Upper lobe of right lung (tissue), 1 donor: ENCODE data around the gene ZCCHC24. TPM values are rescaled to one million over a fixed set of nuclear protein-coding genes. Genes with fewer than 3 reads are reported as not detected.

Experiments
- ATAC-seq: fragments of 200-7000 bp; cut with Tn5 transposase; one replicate; pipeline ENCODE4 v1.9.1; 2020; ENCODE audit warnings: mild to moderate bottlenecking, moderate library complexity
- DNase-seq: peaks from one replicate; pipeline ENCODE4 v3.0.0-alpha.2; 2020
- H3K27ac ChIP-seq: fragments of 200-600 bp; one replicate; pipeline ENCODE4 v1.8.0; 2022
- H3K27me3 ChIP-seq: fragments of 200-600 bp; one replicate; pipeline ENCODE4 v1.8.0; 2022; ENCODE audit warnings: mild to moderate bottlenecking
- H3K36me3 ChIP-seq: fragments of 200-600 bp; one replicate; pipeline ENCODE4 v1.8.0; 2022
- H3K4me1 ChIP-seq: fragments of 200-600 bp; one replicate; pipeline ENCODE4 v1.8.0; 2022
- H3K4me3 ChIP-seq: fragments of 200-600 bp; one replicate; pipeline ENCODE4 v1.8.0; 2022; ENCODE audit warnings: mild to moderate bottlenecking
- H3K9me3 ChIP-seq: fragments of 200-600 bp; one replicate; pipeline ENCODE4 v1.8.0; 2022
- CTCF ChIP-seq: fragments of 200-600 bp; IDR thresholded peaks from one replicate; pipeline ENCODE4 v1.8.0; 2022; ENCODE audit warnings: antibody characterized with exemption
- intact Hi-C: fragments of 100-400 bp; cut with DNase I; formaldehyde crosslinking; loops from one replicate; pipeline ENCODE4 v1.11.0; 2022
- total RNA-seq: library from RNA; stranded (reverse); fragmentation: NEBNext Ultra II Directional; extraction: Animal tissue kit (Norgen Biotek cat#: 25700); gene quantifications from one replicate; pipeline ENCODE4 v1.2.1, GENCODE V29; 2021
- donor health status: DM: no; HTN: yes; CAD: no; lungs with severe emphysema.

Gene ZCCHC24
- total RNA-seq, 1 donor from 2014 or later: 32.4 TPM

GRCh38 chr10:79375321-79376077 lies 69.9 kb downstream of the ZCCHC24 start:
- H3K4me3 ChIP-seq: no peak overlapping the region
- H3K27ac ChIP-seq: no peak overlapping the region
- H3K27me3 ChIP-seq: no peaks in the 10 kb centered on the region
- no peak for TF ChIP-seq CTCF
- peaks cover 16% of the 10 kb centered on the region for H3K4me1 ChIP-seq
- peaks cover 2% of the 10 kb centered on the region for H3K9me3 ChIP-seq
- DNase-seq (no peak), ATAC-seq (no peak)
- intact Hi-C loops: no loop called here
- no peaks in the 10 kb centered on the region for H3K36me3 ChIP-seq

GRCh38 chr10:79374312-79375191 lies 70.9 kb downstream of the ZCCHC24 start:
- no peaks in the 10 kb centered on the region for H3K36me3 ChIP-seq
- H3K4me1 ChIP-seq: peaks cover 7% of the 10 kb centered on the region
- peaks cover 3% of the 10 kb centered on the region for H3K9me3 ChIP-seq
- DNase-seq (peak; percentile 90), ATAC-seq (peak; percentile 90)
- no peak overlapping the region for H3K4me3 ChIP-seq
- no peaks in the 10 kb centered on the region for H3K27me3 ChIP-seq
- TF ChIP-seq CTCF: peak; percentile 99
- no peak overlapping the region for H3K27ac ChIP-seq
- intact Hi-C loops: loop anchor here (5.0 kb wide), 1 partner anchor 93 kb away; no protein-coding TSS in a partner anchor

GRCh38 chr10:79372871-79373270 lies 72.6 kb downstream of the ZCCHC24 start:
- intact Hi-C loops: loop anchor here (5.0 kb wide), 1 partner anchor 94 kb away; no protein-coding TSS in a partner anchor
- DNase-seq: no peak
- Histone ChIP-seq H3K27me3 (no peaks in the 10 kb centered on the region), H3K4me3 (no peak overlapping the region), H3K27ac (no peak overlapping the region), H3K4me1 (peaks cover 4% of the 10 kb centered on the region), H3K9me3 (peaks cover 3% of the 10 kb centered on the region), H3K36me3 (no peaks in the 10 kb centered on the region)
- TF ChIP-seq CTCF: no peak
- ATAC-seq: no peak

- no peak for TF ChIP-seq CTCF
Observed at GRCh38 chr10:79367426-79368189, 77.8 kb downstream of the ZCCHC24 start.

GRCh38 chr10:79361726-79362397 lies 83.6 kb downstream of the ZCCHC24 start:
- H3K4me1 ChIP-seq: no peaks in the 10 kb centered on the region
- no peak overlapping the region for H3K4me3 ChIP-seq
- no peaks in the 10 kb centered on the region for H3K9me3 ChIP-seq
- DNase-seq (no peak), ATAC-seq (no peak)
- intact Hi-C loops: no loop called here
- H3K36me3 ChIP-seq: no peaks in the 10 kb centered on the region
- no peak overlapping the region for H3K27ac ChIP-seq
- no peaks in the 10 kb centered on the region for H3K27me3 ChIP-seq
- TF ChIP-seq CTCF: no peak

More at GRCh38 chr10:79367426-79368189, 77.8 kb downstream of the ZCCHC24 start:
- DNase-seq: no peak
- peaks cover 3% of the 10 kb centered on the region for H3K9me3 ChIP-seq
- no peak overlapping the region for H3K4me3 ChIP-seq
- ATAC-seq: no peak
- H3K4me1 ChIP-seq: no peaks in the 10 kb centered on the region
- H3K27ac ChIP-seq: no peak overlapping the region
- no peaks in the 10 kb centered on the region for H3K36me3 ChIP-seq
- no peaks in the 10 kb centered on the region for H3K27me3 ChIP-seq
- intact Hi-C loops: no loop called here
